Measurements from ENCODE around the gene DNAH17. TPM values are rescaled to one million over a fixed set of nuclear protein-coding genes. Genes with fewer than 3 reads are reported as not detected.

The DNAH17 gene
- polyA plus RNA-seq, 1 experiment: not detected

- DNase-seq (ENCODE audit: low read depth): no peak
- no peak for TF ChIP-seq CTCF (IDR thresholded peaks at IDR 0.05; ENCODE audit: insufficient read depth, low read depth, low read length)
- Histone ChIP-seq H3K36me3 (ENCODE audit: control insufficient read depth, insufficient read depth, low read length) (no peaks in the 10 kb centered on the region), H3K27me3 (ENCODE audit: control insufficient read depth, insufficient read depth, low read length) (no peaks in the 10 kb centered on the region), H3K4me3 (ENCODE audit: low read depth, low read length) (no peak overlapping the region)
- CTCF ChIA-PET: interaction anchor here (1.0 to 3.3 kb wide), 2 partner anchors 181 to 205 kb away, joined by 3 to 10 read pairs; no protein-coding TSS in a partner anchor
- POLR2A ChIA-PET: interaction anchor here (0.7 kb wide), 1 partner anchor 8 kb away, joined by 4 read pairs; no protein-coding TSS in a partner anchor
Measured at GRCh38 chr17:78527345-78527744, 49.9 kb downstream of the DNAH17 start.

- H3K4me3 ChIP-seq (ENCODE audit: low read depth, low read length): no peak overlapping the region
- H3K27me3 ChIP-seq (ENCODE audit: control insufficient read depth, insufficient read depth, low read length): no peaks in the 10 kb centered on the region
- ChIA-PET POLR2A (no interaction called here), CTCF (interaction anchor here (3.3 kb wide), 1 partner anchor 182 kb away, joined by 10 read pairs; no protein-coding TSS in a partner anchor)
- no peak for DNase-seq (ENCODE audit: low read depth)
- no peak for TF ChIP-seq CTCF (IDR thresholded peaks at IDR 0.05; ENCODE audit: insufficient read depth, low read depth, low read length)
- H3K36me3 ChIP-seq (ENCODE audit: control insufficient read depth, insufficient read depth, low read length): no peaks in the 10 kb centered on the region
Measured at GRCh38 chr17:78526231-78527025, 50.8 kb downstream of the DNAH17 start.

GRCh38 chr17:78525511-78526160 is 51.6 kb downstream of the DNAH17 start:
- TF ChIP-seq CTCF (IDR thresholded peaks at IDR 0.05; ENCODE audit: insufficient read depth, low read depth, low read length): no peak
- ChIA-PET CTCF (interaction anchor here (3.3 kb wide), 1 partner anchor 183 kb away, joined by 10 read pairs; no protein-coding TSS in a partner anchor), POLR2A (no interaction called here)
- DNase-seq (ENCODE audit: low read depth): no peak
- H3K36me3 ChIP-seq (ENCODE audit: control insufficient read depth, insufficient read depth, low read length): no peaks in the 10 kb centered on the region
- H3K27me3 ChIP-seq (ENCODE audit: control insufficient read depth, insufficient read depth, low read length): no peaks in the 10 kb centered on the region
- H3K4me3 ChIP-seq (ENCODE audit: low read depth, low read length): no peak overlapping the region

- no peak for DNase-seq (ENCODE audit: low read depth)
- POLR2A ChIA-PET: no interaction called here
- H3K4me3 ChIP-seq (ENCODE audit: low read depth, low read length): no peak overlapping the region
- TF ChIP-seq CTCF (IDR thresholded peaks at IDR 0.05; ENCODE audit: insufficient read depth, low read depth, low read length): no peak
- H3K27me3 ChIP-seq (ENCODE audit: control insufficient read depth, insufficient read depth, low read length): no peaks in the 10 kb centered on the region
- CTCF ChIA-PET: no interaction called here
- H3K36me3 ChIP-seq (ENCODE audit: control insufficient read depth, insufficient read depth, low read length): no peaks in the 10 kb centered on the region
Measured at GRCh38 chr17:78524870-78525510, 52.2 kb downstream of the DNAH17 start.
